Smooth muscle cell (in vitro differentiated cells): ENCODE data around the gene STK24. TPM values are rescaled to one million over a fixed set of nuclear protein-coding genes. Genes with fewer than 3 reads are reported as not detected.

Experiments used
- DNase-seq: peaks from one replicate; lab custom pipeline; 2025; ENCODE audit not compliant: unreplicated experiment; lab: John Stamatoyannopoulos, UW
- H2AFZ ChIP-seq: fragments of 200-600 bp; sonication (generic); 2 replicates; pipeline ENCODE4 v1.6.0; 2016; ENCODE audit warnings: antibody characterized with exemption, low read depth, mild to moderate bottlenecking
- H3F3A ChIP-seq: fragments of 200-600 bp; sonication (generic); 2 replicates; pipeline ENCODE4 v1.6.0; 2017; ENCODE audit warnings: antibody characterized with exemption, low read depth
- H3K27ac ChIP-seq: fragments of 200-600 bp; sonication (generic); 2 replicates; pipeline ENCODE4 v1.5.1; 2016; ENCODE audit warnings: low read depth, mild to moderate bottlenecking
- H3K27me3 ChIP-seq: fragments of 200-600 bp; sonication (generic); 2 replicates; pipeline ENCODE4 v1.6.1; 2016; ENCODE audit warnings: low read depth, mild to moderate bottlenecking
- H3K36me3 ChIP-seq: fragments of 200-600 bp; sonication (generic); 2 replicates; pipeline ENCODE4 v1.5.1; 2016; ENCODE audit warnings: low read depth
- H3K4me1 ChIP-seq: fragments of 200-600 bp; sonication (generic); 2 replicates; pipeline ENCODE4 v1.5.1; 2016; ENCODE audit warnings: low read depth
- H3K4me2 ChIP-seq: fragments of 200-600 bp; sonication (generic); 2 replicates; pipeline ENCODE4 v1.6.0; 2016; ENCODE audit warnings: mild to moderate bottlenecking
- H3K4me3 ChIP-seq: fragments of 200-600 bp; sonication (generic); 2 replicates; pipeline ENCODE4 v1.5.1; 2016; ENCODE audit warnings: mild to moderate bottlenecking
- H3K79me2 ChIP-seq: fragments of 200-600 bp; sonication (generic); 2 replicates; pipeline ENCODE4 v1.6.0; 2016; ENCODE audit warnings: low read depth, mild to moderate bottlenecking
- H3K9ac ChIP-seq: fragments of 200-600 bp; sonication (generic); 2 replicates; pipeline ENCODE4 v1.6.0; 2016; ENCODE audit warnings: low read depth
- H3K9me3 ChIP-seq: fragments of 200-600 bp; sonication (generic); replicated peaks from 2 replicates; pipeline ENCODE4 v1.5.1; 2016; ENCODE audit warnings: low read depth
- H4K20me1 ChIP-seq: fragments of 200-600 bp; sonication (generic); 2 replicates; pipeline ENCODE4 v1.6.0; 2016; ENCODE audit warnings: low read depth
- WGBS: methylation state at CpG from one replicate; pipeline ENCODE4 v1.1.7; 2016; ENCODE audit warnings: low lambda C conversion rate; 5-methylcytosine and 5-hydroxymethylcytosine counted together
- polyA plus RNA-seq: library from polyadenylated mRNA; unstranded; fragments of >200 nt; fragmentation: Nextera tagmentation; extraction: Ambion mirVana; gene quantifications from 2 replicates; pipeline ENCODE4 v1.2.1, GENCODE V29; 2016
- total RNA-seq: library from RNA; depleted of rRNA; stranded (reverse); fragments of >200 nt; gene quantifications from 2 replicates; pipeline ENCODE4 v1.2.3, GENCODE V29; 2014
- TF ChIP-seq, protein P1 (sequence below): fragments of 200-600 bp; sonication (generic); IDR thresholded peaks from 2 replicates; pipeline ENCODE4 v1.5.1; 2017; ENCODE audit warnings: borderline replicate concordance, mild to moderate bottlenecking, antibody characterized with exemption; ENCODE audit not compliant: insufficient read depth, poor library complexity, severe bottlenecking

Gene STK24
- total and polyA plus RNA-seq, 2 experiments from 2014 or later = 80.2 to 89.1 TPM

- Histone ChIP-seq H3K79me2 (peaks cover under 1% of the 10 kb centered on the region), H3K9ac (peak overlapping the region; percentile 68), H2AFZ (peak overlapping the region; percentile 14), H3K27me3 (no peaks in the 10 kb centered on the region), H3F3A (peaks cover 23% of the 10 kb centered on the region), H3K36me3 (no peaks in the 10 kb centered on the region), H4K20me1 (peaks cover 1% of the 10 kb centered on the region), H3K4me3 (no peak overlapping the region), H3K4me2 (peak overlapping the region; percentile 34), H3K27ac (peak overlapping the region; percentile 93), H3K9me3 (no peaks in the 10 kb centered on the region), H3K4me1 (peaks cover 12% of the 10 kb centered on the region)
- 91% methylated on average over 2 of the region's 2 CpGs for WGBS
- DNase-seq = no peak
- TF ChIP-seq, protein P1, sequence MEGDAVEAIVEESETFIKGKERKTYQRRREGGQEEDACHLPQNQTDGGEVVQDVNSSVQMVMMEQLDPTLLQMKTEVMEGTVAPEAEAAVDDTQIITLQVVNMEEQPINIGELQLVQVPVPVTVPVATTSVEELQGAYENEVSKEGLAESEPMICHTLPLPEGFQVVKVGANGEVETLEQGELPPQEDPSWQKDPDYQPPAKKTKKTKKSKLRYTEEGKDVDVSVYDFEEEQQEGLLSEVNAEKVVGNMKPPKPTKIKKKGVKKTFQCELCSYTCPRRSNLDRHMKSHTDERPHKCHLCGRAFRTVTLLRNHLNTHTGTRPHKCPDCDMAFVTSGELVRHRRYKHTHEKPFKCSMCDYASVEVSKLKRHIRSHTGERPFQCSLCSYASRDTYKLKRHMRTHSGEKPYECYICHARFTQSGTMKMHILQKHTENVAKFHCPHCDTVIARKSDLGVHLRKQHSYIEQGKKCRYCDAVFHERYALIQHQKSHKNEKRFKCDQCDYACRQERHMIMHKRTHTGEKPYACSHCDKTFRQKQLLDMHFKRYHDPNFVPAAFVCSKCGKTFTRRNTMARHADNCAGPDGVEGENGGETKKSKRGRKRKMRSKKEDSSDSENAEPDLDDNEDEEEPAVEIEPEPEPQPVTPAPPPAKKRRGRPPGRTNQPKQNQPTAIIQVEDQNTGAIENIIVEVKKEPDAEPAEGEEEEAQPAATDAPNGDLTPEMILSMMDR = no peak
Observed at GRCh38 chr13:98581381-98581780, 4.5 kb upstream of the STK24 start.

DNA sequence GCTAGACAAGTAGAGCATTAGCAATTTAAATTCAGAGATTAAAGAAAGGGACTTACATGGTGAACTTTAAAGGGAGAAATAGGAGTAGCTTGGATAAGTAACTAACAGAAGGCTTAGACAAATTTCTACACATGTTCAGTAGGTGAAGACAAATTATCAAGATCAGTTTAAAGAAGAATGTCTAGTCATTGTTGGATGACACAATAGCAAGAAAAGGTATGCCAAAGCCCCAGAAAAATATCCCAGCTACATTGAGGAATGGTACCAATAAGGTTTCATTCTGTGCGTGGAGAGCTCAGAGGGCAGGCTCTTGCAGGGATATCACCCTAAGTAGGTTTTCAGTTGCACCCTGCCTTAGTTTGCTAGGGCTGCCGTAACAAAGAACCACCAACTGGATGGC lies 3.5 kb upstream of the STK24 start:
- peaks cover 11% of the 10 kb centered on the region for H4K20me1 ChIP-seq
- WGBS = 94% methylated on average over 2 of the region's 2 CpGs

GRCh38 chr13:98577836-98578285 lies 954 bp upstream of the STK24 start:
- H3K4me1 ChIP-seq = peaks cover 27% of the 10 kb centered on the region
- peaks cover 36% of the 10 kb centered on the region for H3K79me2 ChIP-seq
- 26% methylated on average over 13 of the region's 13 CpGs for WGBS
- H3K9ac ChIP-seq = peak overlapping the region; percentile 96
- H3K27ac ChIP-seq = peak overlapping the region; percentile 97
- DNase-seq = no peak
- peak overlapping the region; percentile 71 for H3K4me3 ChIP-seq
- no peaks in the 10 kb centered on the region for H3K9me3 ChIP-seq
- H3K36me3 ChIP-seq = no peaks in the 10 kb centered on the region
- peaks cover 36% of the 10 kb centered on the region for H4K20me1 ChIP-seq
- H3K27me3 ChIP-seq = no peaks in the 10 kb centered on the region
- peaks cover 17% of the 10 kb centered on the region for H3F3A ChIP-seq
- TF ChIP-seq, protein P1 = no peak
- H2AFZ ChIP-seq = peak overlapping the region; percentile 93
- H3K4me2 ChIP-seq = peak overlapping the region; percentile 94

More for the DNA sequence above, 3.5 kb upstream of the STK24 start:
- Histone ChIP-seq H3K4me2 (no peak overlapping the region), H3K4me1 (peaks cover 12% of the 10 kb centered on the region), H3F3A (peaks cover 23% of the 10 kb centered on the region), H3K9ac (no peak overlapping the region), H3K79me2 (peaks cover 10% of the 10 kb centered on the region), H3K27ac (peak overlapping the region; percentile 93), H2AFZ (no peak overlapping the region), H3K36me3 (no peaks in the 10 kb centered on the region), H3K9me3 (no peaks in the 10 kb centered on the region), H3K27me3 (no peaks in the 10 kb centered on the region), H3K4me3 (no peak overlapping the region)
- no peak for DNase-seq
- TF ChIP-seq, protein P1 = no peak
